Cerebellar nuclear complex (tissue), 1 donor: ENCODE results near the gene CDKAL1.
"Not testable (repeated sequence)": the region's sequence is repeated elsewhere in the genome, so short reads cannot be mapped to it uniquely, and the experiment has no call there.

ENCODE experiments used
- DNase-seq, 2 experiments: peaks; one replicate each; lab custom pipeline; 2025; lab: John Stamatoyannopoulos, UW

The CDKAL1 gene

DNA sequence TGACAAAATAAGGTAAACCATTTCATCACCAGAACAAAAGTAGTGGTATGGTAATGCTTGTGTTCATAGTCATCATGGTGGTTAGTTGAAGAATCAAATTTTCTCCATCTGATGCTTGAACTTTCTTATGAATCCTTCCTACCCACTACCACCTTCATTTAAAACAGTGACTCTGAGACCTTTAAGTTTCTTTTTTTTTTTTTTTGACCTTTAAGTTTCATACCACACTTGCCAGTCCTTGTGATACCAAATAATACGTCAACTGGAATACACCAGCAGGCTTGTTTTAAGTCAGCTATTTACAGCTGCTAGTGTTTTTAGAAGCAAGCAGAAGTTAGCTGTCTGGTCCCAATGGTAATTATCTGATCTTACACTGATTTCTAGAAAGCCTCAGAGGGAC lies 645.9 kb downstream of the CDKAL1 start:
- no peak for DNase-seq

GRCh38 chr6:21180800-21181337 lies 646.6 kb downstream of the CDKAL1 start:
- DNase-seq: no peak

DNA sequence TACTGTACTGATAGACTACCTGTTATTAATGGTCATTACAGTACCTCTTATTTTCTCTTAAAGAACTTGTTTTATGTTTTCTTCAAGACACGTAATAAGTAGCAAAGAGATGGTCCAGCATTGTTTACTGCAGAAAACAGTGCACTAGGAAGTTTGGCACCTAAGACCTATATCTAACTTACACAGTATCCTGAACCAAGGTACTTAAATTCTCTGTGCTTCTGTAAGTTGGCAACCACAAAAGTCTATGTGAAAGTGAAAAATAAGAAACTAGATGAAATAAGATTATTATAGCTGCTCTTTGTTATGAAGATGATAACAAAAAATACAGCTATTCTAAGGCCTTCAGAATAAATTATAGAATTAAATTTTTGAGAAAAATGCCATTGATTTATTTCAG lies 647.6 kb downstream of the CDKAL1 start:
- DNase-seq: no peak

GRCh38 chr6:21182589-21182988 lies 648.3 kb downstream of the CDKAL1 start:
- no peak for DNase-seq

DNA sequence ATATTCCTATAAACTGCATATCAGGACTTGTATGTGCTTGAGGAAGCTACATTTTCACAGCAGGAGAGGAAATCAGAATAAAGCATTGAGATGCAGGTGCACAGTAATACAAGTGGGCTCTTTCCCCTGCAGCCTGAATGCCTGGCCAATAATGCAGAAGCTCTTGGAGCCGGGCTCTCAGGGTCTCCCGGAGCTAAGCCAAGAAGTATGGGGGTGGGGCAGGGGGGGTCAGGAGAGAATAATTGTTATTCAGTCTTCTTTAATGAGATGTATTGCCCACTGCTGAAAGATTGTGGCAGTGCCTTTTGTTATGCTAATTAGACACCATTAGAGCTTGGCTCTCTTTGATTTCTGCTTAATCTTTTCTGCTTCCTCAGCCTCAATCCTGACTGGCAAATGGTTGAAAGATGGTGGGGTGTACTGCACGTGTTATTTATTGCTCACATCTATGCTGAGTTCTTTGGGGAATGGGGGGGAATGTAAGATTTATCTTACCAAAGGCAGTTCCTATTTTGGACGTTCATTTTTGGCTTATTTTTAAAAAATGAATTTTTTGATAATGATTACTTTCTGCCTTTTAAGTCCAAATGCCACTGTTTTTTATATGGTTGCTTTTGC lies 651.7 kb downstream of the CDKAL1 start:
- DNase-seq: no peak

DNA sequence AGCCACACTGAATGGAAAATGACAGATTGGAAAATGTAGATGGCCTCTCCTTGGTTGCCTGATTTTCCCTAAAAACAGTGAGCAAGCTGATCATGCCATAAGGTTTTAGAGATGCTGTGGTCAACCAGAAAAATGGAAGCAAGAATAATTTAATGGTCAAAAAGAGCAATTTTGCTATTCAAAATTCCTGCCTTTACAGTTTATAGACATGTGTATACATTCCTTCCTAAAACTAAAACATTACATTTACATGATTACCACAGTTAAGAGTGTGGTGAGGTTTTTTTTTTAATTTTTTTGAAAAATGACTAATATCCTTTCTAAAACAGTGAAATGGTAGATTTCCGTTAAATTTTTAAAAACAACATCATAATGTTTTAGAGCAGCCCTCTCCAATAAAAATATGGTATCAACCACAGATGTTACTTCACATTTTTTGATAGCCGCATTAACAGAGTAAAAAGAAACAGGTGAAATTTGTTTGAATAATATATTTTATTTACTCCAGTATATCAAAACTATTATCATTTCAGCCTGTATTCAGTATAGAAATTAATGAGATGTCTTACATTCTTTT lies 652.3 kb downstream of the CDKAL1 start:
- no peak for DNase-seq

GRCh38 chr6:21187485-21187884 lies 653.2 kb downstream of the CDKAL1 start:
- no peak for DNase-seq

DNA sequence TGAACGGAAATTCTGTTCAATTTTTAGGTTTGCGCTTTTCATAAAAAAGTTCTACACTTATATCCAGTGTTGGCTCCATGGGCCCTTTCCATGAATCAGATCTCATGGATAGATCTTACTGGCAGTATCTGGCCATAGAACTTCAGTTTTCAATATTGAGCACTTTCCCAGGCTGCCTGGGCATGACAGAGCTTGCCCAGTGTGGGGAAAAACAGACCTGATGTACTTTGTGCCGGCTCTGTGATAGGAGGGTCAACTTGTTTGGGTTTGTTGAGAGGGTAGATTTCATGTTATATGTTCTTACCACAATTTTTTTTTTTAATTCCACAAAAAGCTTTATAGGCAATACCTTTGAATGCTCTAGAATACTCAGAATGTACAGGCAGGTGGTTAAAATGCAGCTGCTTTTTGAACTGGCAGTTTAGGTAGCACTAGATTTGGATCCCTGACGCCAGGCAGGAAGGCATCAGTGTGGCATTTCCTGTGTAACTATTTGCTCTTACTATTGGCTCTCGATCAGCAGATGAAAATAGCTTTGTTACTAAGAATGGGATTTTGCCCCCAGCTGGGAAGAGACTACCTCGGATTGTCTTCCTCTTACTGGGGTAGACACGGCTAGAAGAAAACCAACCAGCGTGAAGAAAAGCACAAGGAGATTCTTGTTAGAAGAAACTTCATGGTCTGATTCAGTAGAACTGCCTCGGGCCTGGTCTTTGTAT lies 654.4 kb downstream of the CDKAL1 start:
- DNase-seq: no peak

DNA sequence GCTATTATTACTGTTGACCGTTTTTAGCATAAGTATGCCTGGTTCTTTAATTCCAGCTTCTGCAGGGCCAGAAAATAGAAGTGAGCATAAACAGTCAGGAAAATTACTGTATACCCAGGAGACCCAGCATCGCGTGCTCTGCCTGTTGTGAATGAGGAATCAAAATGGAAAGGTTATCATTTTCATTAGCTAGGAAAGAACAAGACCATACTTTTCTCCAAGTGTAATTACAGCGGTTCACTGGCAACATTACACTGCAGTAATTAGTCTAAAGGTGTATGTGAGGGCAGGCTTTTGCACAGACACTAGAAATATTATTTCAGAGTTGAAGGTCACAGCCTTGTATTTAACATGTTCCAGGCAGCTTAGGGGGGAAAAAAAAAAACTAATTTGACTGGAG lies 655.5 kb downstream of the CDKAL1 start:
- no peak for DNase-seq

GRCh38 chr6:21190701-21191100 lies 656.4 kb downstream of the CDKAL1 start:
- no peak for DNase-seq

GRCh38 chr6:21193790-21194475 lies 659.7 kb downstream of the CDKAL1 start:
- DNase-seq: no peak

DNA sequence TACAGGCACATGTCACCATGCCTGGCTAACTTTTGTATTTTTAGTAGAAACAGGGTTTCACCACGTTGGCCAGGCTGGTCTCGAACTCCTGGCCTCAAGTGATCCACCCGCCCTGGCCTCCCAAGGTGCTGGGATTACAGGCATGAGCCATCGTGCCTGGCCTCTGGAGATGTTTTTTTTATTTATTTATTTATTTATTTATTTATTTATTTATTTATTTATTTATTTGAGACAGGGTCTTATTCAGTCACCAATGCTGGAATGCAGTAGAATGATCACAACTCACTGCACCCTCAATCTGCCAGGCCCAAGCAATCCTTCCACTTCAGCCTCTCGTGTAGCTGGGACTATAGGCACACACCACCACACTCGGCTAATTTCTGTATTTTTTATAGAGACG lies 661.0 kb downstream of the CDKAL1 start:
- DNase-seq: not testable (repeated sequence)

DNA sequence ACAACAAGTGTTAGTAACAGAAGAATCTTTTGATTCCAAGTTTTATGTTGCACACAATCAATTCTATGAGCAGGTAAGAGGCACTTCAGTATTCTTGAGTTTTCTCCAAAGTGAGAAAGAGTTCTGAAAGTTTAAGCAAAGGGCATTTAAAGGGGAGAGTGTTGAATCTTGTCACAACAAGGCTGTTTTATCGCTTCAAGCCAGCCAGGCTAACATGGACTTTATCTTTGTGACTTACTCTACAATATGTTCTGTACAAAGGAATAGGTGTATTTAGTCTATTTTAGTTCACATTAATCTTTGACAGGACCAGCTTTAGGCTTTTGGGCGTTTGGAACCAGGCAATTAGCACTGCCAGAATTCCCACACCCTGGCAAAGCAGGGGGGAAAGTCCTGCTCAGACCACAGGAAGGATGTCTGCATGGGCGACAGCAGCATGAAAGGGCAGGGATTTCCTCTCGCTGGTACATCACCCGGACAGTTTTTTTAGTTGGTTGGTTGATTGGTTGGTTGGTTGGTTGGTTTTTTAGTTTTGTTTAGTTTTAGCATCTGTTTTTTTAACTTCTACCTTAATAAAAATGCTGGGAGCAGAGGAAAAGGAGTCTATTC lies 663.9 kb downstream of the CDKAL1 start:
- no peak for DNase-seq

GRCh38 chr6:21199262-21199661 lies 665.0 kb downstream of the CDKAL1 start:
- no peak for DNase-seq

DNA sequence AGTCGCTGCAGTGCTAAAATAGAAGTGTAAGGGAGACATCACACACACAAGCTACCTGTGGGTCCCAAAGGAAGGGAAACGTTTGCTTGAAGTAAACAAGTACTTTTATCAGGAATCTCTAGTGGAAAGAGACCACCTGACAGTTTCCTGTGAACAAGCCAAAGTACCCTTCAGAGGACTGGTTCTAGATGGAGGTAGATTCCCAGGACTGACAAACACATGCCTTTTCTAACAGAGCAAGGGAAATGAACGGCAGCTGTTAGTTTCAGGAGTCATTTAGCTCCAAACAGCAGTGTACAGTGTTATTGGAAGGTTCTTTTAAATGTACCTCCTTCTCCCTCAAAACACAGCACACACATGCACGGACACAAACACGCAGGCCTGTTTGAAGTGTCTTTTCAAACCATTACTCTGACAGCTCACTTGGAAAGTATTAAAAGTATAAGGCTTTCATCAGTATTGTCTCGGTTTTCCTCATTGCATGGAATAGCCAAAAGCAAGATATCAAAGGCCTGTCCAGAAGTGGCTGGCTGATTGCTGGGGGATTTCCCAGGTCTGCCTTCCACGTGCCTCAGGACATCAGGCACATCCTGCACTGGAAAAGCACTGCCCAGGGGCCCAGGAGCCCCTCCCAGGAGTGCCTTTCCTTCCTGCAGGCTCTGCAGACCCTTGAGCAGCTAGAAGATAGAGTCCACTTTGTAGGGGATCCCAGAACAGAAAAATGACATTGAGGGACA lies 666.0 kb downstream of the CDKAL1 start:
- no peak for DNase-seq

DNA sequence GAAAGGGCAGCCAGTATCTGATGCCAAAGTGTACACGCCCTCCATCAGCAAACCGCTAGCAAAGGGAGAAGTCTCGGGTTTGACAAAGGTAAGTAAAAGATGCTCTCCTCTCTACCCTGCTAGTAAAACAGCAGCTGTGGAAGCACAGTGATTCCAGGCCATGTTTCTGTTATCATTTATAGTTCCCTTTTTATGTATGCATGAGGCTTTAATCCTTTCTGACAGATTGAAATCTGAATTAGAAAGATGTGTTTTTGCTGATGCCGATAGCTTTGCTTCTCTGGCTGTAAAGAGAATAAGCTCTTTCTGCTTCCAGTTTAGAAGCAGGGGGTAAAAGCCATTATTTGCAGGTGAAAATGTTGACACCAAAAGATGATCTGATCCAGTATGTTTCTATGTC lies 666.9 kb downstream of the CDKAL1 start:
- DNase-seq: no peak

DNA sequence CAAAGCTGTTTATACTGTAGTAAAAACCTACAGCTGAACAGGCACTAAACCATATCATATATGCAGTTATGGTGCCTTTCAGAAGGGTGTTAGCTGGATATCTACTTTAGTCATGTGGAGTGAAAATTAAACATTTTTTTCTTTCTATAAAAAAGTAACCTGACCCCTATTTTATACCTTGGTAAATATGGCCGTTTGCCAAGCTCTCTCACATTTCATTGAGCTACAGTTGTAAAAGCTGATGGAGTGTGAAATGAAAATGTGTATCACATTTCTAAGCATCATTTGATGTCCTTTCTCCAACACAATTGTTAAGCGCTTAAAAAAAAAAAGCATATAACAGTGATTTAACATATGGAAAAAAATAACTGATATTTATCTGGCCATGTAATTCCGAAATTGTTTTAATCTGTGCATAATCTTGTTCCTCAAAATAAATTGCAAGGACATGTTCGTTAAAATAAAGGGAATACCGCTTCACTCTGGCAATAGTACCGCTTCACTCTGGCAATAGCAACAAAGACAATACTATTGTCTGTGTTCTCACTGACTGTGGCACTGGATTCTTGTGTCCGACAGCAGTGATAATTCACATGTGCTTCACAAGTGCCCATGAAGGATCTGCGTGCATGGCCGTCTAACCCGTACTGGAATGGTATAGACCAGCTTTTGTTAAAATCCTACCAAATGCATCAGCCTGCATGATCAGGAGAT lies 667.5 kb downstream of the CDKAL1 start:
- DNase-seq: no peak

GRCh38 chr6:21202521-21202920 lies 668.3 kb downstream of the CDKAL1 start:
- DNase-seq: no peak

DNA sequence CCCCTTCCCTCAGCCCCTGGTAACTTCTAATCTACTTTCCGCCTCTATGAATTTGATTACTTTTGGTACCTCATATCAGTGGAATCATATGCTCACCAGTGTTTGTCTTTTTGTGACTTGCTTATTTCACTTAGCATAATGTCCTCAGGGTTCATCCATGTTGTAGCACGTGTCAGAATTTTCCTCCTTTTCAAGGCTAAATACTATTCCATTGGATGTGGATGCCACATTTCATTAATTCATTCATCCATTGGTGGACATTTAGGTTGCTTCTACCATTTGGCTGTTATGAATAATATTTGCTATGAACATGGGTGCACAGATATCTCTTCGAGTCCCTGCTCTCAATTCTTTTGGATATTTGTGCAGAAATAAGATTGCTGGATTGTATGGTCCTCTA lies 670.7 kb downstream of the CDKAL1 start:
- no peak for DNase-seq

DNA sequence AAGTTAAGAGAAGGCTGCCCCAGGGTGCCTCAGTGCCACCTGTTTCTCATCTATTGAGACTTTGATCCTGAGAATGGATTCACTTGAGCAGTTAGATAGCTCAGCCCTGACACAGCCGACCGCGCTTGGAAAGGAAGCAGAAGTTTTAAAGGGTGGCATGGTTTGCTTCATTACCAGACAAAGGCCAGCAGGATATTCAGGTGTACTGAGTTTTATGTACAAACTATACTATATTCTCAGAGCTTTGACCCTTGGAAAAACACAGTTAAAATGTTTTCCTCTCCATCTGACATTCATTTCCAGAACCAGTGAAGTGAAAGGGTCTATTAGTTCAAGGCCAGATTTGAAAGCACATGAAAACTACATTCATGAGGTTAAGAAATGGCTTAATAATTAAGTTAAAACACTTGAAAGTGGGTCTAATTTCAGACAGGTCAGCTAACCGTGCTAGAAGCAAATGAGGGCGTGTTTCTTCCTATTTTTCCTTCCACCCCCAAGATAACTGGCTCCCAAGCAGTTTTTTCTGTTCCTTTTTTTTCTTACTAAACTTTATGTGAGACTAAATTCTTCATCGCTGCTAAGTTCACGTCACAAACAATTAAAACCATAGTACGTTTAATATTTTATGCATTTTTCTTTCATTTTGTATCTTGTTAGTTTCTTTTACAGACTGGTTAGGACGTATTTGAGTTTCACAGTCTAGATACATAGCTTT lies 674.0 kb downstream of the CDKAL1 start:
- no peak for DNase-seq
